H1 (cell line): ENCODE data around the gene ZNF143. TPM values are rescaled to one million over a fixed set of nuclear protein-coding genes. Genes with fewer than 3 reads are reported as not detected.

Experiments
- CTCF ChIA-PET: fragments of 300-600 bp; sonication (Branson Sonifier 250); formaldehyde crosslinking; loops from one replicate; lab custom pipeline; 2021; ENCODE audit not compliant: partially characterized antibody; lab: Charles Lee
- POLR2A ChIA-PET: fragments of 300-600 bp; sonication (Branson Sonifier 250); formaldehyde crosslinking; loops from one replicate; lab custom pipeline; 2021; ENCODE audit warnings: inconsistent platforms; ENCODE audit not compliant: partially characterized antibody; lab: Charles Lee
- DNase-seq, 2 experiments: peaks; one replicate each; pipeline versions ENCODE4 v3.0.0 to v3.0.0-alpha.2; 2010 to 2022; ENCODE audit warnings: low spot score in 2 of 2, low read depth in 1 of 2, mixed read lengths in 1 of 2
- FAIRE-seq: peaks from 2 replicates; lab custom pipeline; 2011; peaks lifted over from hg19 to GRCh38; lab: Jason Lieb, UNC
- H2AFZ ChIP-seq: 2 replicates; pipeline ENCODE4 v1.8.1; 2012; ENCODE audit warnings: low read length, inconsistent platforms
- H2AK5ac ChIP-seq: 2 replicates; pipeline ENCODE4 v1.6.1; 2013; ENCODE audit warnings: low read depth, low read length
- H2BK120ac ChIP-seq: replicated peaks from 2 replicates; pipeline ENCODE3; 2013; ENCODE audit warnings: low read depth, low read length, inconsistent platforms
- H2BK12ac ChIP-seq: 2 replicates; pipeline ENCODE4 v1.6.1; 2013; ENCODE audit warnings: low read depth, low read length
- H2BK15ac ChIP-seq: 2 replicates; pipeline ENCODE4 v1.6.1; 2013; ENCODE audit warnings: low read length
- H2BK20ac ChIP-seq: 2 replicates; pipeline ENCODE4 v1.6.1; 2013; ENCODE audit warnings: low read length
- H2BK5ac ChIP-seq: 2 replicates; pipeline ENCODE4 v1.6.1; 2013; ENCODE audit warnings: low read depth, low read length
- H3K14ac ChIP-seq: 2 replicates; pipeline ENCODE4 v1.6.1; 2013; ENCODE audit warnings: inconsistent platforms; ENCODE audit not compliant: insufficient read length
- H3K18ac ChIP-seq: 2 replicates; pipeline ENCODE4 v1.6.1; 2013; ENCODE audit warnings: low read length; ENCODE audit errors: extremely low read depth
- H3K23ac ChIP-seq: 2 replicates; pipeline ENCODE4 v1.6.1; 2013; ENCODE audit warnings: inconsistent platforms; ENCODE audit not compliant: insufficient read length
- H3K23me2 ChIP-seq: 2 replicates; pipeline ENCODE4 v1.6.1; 2013; ENCODE audit warnings: low read depth, low read length
- H3K27ac ChIP-seq: 2 replicates; pipeline ENCODE4 v1.6.1; 2011; ENCODE audit warnings: low read depth, low read length, inconsistent platforms
- H3K27me3 ChIP-seq, 4 experiments: replicated peaks in 1 of 4; 1 replicate in 1 of 4; 2 replicates in 3 of 4; pipeline versions ENCODE4 v1.6.1 to v1.8.1; 2011 to 2013; ENCODE audit warnings: low read length in 3 of 4, mild to moderate bottlenecking in 3 of 4, inconsistent platforms in 2 of 4, mixed read lengths in 2 of 4, moderate library complexity in 1 of 4; ENCODE audit not compliant: control insufficient read depth in 3 of 4, insufficient read depth in 3 of 4; ENCODE audit errors: extremely low read depth in 1 of 4
- H3K36me3 ChIP-seq, 4 experiments: 2 replicates each; pipeline versions ENCODE4 v1.6.1 to v1.8.1; 2011 to 2013; ENCODE audit warnings: mild to moderate bottlenecking in 4 of 4, low read length in 3 of 4, moderate library complexity in 2 of 4, control low read depth in 1 of 4, inconsistent platforms in 1 of 4; ENCODE audit not compliant: insufficient read depth in 4 of 4, control insufficient read depth in 2 of 4
- H3K4ac ChIP-seq: replicated peaks from 2 replicates; pipeline ENCODE3; 2013; ENCODE audit warnings: low read length, low read depth, mixed read lengths, inconsistent platforms; ENCODE audit not compliant: insufficient read length
- H3K4me1 ChIP-seq, 4 experiments: replicated peaks in 1 of 4; 1 replicate in 1 of 4; 2 replicates in 3 of 4; pipeline versions ENCODE4 v1.6.1 to v1.8.1; 2011 to 2013; ENCODE audit warnings: low read length in 3 of 4, inconsistent platforms in 2 of 4, mixed read lengths in 1 of 4; ENCODE audit not compliant: insufficient read depth in 4 of 4, control insufficient read depth in 3 of 4
- H3K4me2 ChIP-seq, 2 experiments: 2 replicates each; pipeline versions ENCODE4 v1.6.1 to v1.8.1; 2011 to 2013; ENCODE audit warnings: low read depth in 2 of 2, low read length in 2 of 2, control low read depth in 1 of 2, inconsistent platforms in 1 of 2, mild to moderate bottlenecking in 1 of 2; ENCODE audit not compliant: insufficient read depth in 1 of 2
- H3K4me3 ChIP-seq, 4 experiments: fragments of 200-600, 300-600 bp in 1 of 4; sonication (generic), shearing (Covaris generic), sonication (Bioruptor Twin) in 1 of 4; 2 replicates each; pipeline versions ENCODE4 v1.5.1 to v1.8.1; 2011 to 2016; ENCODE audit warnings: low read length in 4 of 4, low read depth in 3 of 4, control low read depth in 2 of 4, inconsistent platforms in 2 of 4, mild to moderate bottlenecking in 2 of 4, mixed read lengths in 1 of 4, moderate library complexity in 1 of 4; ENCODE audit not compliant: insufficient read depth in 2 of 4; ENCODE audit errors: extremely low read depth in 1 of 4
- H3K56ac ChIP-seq: replicated peaks from 2 replicates; pipeline ENCODE3; 2013; ENCODE audit warnings: low read depth, mild to moderate bottlenecking, mixed read lengths, low read length, inconsistent platforms; ENCODE audit not compliant: insufficient read length
- H3K79me1 ChIP-seq: 2 replicates; pipeline ENCODE4 v1.6.1; 2013; ENCODE audit warnings: low read depth, low read length, control low read depth
- H3K79me2 ChIP-seq, 2 experiments: 2 replicates each; pipeline versions ENCODE4 v1.6.1 to v1.8.1; 2012 to 2013; ENCODE audit warnings: low read length in 2 of 2, mild to moderate bottlenecking in 2 of 2, inconsistent platforms in 1 of 2; ENCODE audit not compliant: insufficient read depth in 2 of 2, control insufficient read depth in 1 of 2
- H3K9ac ChIP-seq, 4 experiments: replicated peaks in 1 of 4; 1 replicate in 1 of 4; 2 replicates in 3 of 4; pipeline versions ENCODE4 v1.6.1 to v1.8.1; 2011 to 2013; ENCODE audit warnings: low read depth in 3 of 4, low read length in 3 of 4, control low read depth in 2 of 4, mild to moderate bottlenecking in 2 of 4, moderate library complexity in 2 of 4, inconsistent platforms in 1 of 4; ENCODE audit errors: extremely low read depth in 1 of 4
- H3K9me3 ChIP-seq, 2 experiments: 2 replicates each; pipeline versions ENCODE4 v1.6.1 to v1.8.1; 2012 to 2013; ENCODE audit warnings: mild to moderate bottlenecking in 2 of 2, moderate library complexity in 2 of 2, control low read depth in 1 of 2, inconsistent platforms in 1 of 2, low read depth in 1 of 2, low read length in 1 of 2, mixed read lengths in 1 of 2; ENCODE audit not compliant: insufficient read depth in 2 of 2
- H4K20me1 ChIP-seq, 2 experiments: replicated peaks in 1 of 2; 2 replicates each; pipeline versions ENCODE3 to v1.8.1; 2011 to 2013; ENCODE audit warnings: inconsistent platforms in 2 of 2, low read length in 2 of 2, mild to moderate bottlenecking in 1 of 2; ENCODE audit not compliant: insufficient read depth in 2 of 2, control insufficient read depth in 1 of 2
- H4K5ac ChIP-seq: 2 replicates; pipeline ENCODE4 v1.6.1; 2013; ENCODE audit warnings: low read length, low read depth, mixed read lengths, inconsistent platforms; ENCODE audit not compliant: insufficient read length
- H4K8ac ChIP-seq: 2 replicates; pipeline ENCODE4 v1.8.0; 2013; ENCODE audit warnings: mild to moderate bottlenecking, moderate library complexity, low read length, inconsistent platforms; ENCODE audit not compliant: insufficient read depth; ENCODE audit errors: extremely low read depth
- H4K91ac ChIP-seq: replicated peaks from 2 replicates; pipeline ENCODE3; 2013; ENCODE audit warnings: low read length, mixed read lengths, inconsistent platforms; ENCODE audit not compliant: insufficient read length
- EZH2 ChIP-seq: fragments of 200-600 bp; sonication (generic); IDR thresholded peaks from 2 replicates; pipeline ENCODE4 v1.7.1; 2012; ENCODE audit warnings: low read depth, mild to moderate bottlenecking, moderate library complexity, low read length, inconsistent platforms; ENCODE audit not compliant: severe bottlenecking
- POLR2A ChIP-seq, 2 experiments: IDR thresholded peaks; 1 replicate in 1 of 2; 2 replicates in 1 of 2; pipeline ENCODE4 v1.6.1; 2011; ENCODE audit warnings: low read depth in 2 of 2, low read length in 2 of 2, mild to moderate bottlenecking in 2 of 2; ENCODE audit errors: control extremely low read depth in 1 of 2
- WGBS, 2 experiments: shearing (Covaris generic) in 1 of 2; methylation state at CpG; one replicate each; pipeline versions ENCODE4 v1.1.6 to v1.1.7; 2013 to 2015; ENCODE audit warnings: low lambda C conversion rate in 2 of 2, mixed read lengths in 2 of 2, inconsistent platforms in 1 of 2, low coverage in 1 of 2, missing lambda C conversion rate in 1 of 2; ENCODE audit not compliant: insufficient replicate concordance in 2 of 2, insufficient coverage in 1 of 2, insufficient read length in 1 of 2; ENCODE audit errors: extremely low coverage in 1 of 2, missing lambda C conversion rate in 1 of 2; 5-methylcytosine and 5-hydroxymethylcytosine counted together
- polyA plus RNA-seq, 7 experiments: library from polyadenylated mRNA; depleted of rRNA in 3 of 7; stranded (reverse) in 5 of 7; unstranded in 2 of 7; fragments of >200 nt in 5 of 7; fragments of 200-250 nt in 2 of 7; gene quantifications; 1 replicate in 5 of 7; 2 replicates in 1 of 7; 4 replicates in 1 of 7; pipeline versions ENCODE4 v1.2.1 to v1.2.3, GENCODE V29; 2011 to 2013; ENCODE audit warnings: missing spikeins in 2 of 7, mixed read lengths in 2 of 7
- small RNA-seq: library from polyadenylated mRNA; stranded (forward); fragments of <200 nt; extraction: miRNeasy Mini kit (QIAGEN cat#:217004); gene quantifications from one replicate; pipeline ENCODE3, GENCODE V24; 2013; ENCODE audit not compliant: insufficient read depth
- total RNA-seq: library from RNA; stranded (reverse); fragmentation: NEBNext Ultra II Directional; extraction: Animal tissue kit (Norgen Biotek cat#: 25700); gene quantifications from 2 replicates; pipeline ENCODE4 v1.2.1, GENCODE V29; 2021

ZNF143 gene
- total and polyA plus RNA-seq, 2 of the 8 experiments (the other 6 are each of a cell fraction or from before 2014, with no cell fraction given) = 43.0 to 69.2 TPM

DNA sequence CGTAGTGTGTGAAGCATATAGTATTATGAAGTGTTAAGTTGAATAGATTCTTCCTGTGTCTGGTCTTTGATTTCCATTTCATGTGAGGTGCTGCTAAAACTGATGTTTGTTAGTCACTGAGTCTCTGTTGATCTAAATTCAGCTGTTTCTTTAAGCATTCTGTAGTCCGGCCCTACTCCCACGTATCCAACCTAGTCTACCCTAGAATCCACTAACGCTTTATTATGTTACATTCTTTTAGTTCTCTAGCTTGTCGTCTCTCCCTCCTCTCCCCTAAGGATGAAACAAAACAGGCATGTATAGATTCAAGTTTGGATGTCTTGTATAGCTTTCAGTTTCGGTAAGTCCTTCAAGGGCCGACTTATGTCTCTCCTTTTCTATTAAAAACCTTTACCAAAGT, 116.7 kb downstream of the ZNF143 start:
- peak overlapping the region; percentile 36 to 61; a peak in 2 of 4 replicates for H3K4me2 ChIP-seq
- no peak overlapping the region for H3K14ac ChIP-seq
- no peak overlapping the region for H3K56ac ChIP-seq
- H4K5ac ChIP-seq = no peak overlapping the region
- no peak overlapping the region for H2BK15ac ChIP-seq
- H3K18ac ChIP-seq = no peak overlapping the region
- no peak overlapping the region for H4K91ac ChIP-seq
- H2BK20ac ChIP-seq = no peak overlapping the region
- H3K23me2 ChIP-seq = peaks cover 5% of the 10 kb centered on the region
- H2BK5ac ChIP-seq = no peak overlapping the region
- 90% methylated on average over 7 of the region's 7 CpGs; no CpG with 5 or more reads in 1 of the 2 experiments for WGBS, 2 experiments
- H3K79me2 ChIP-seq = peaks cover 28 to 77% of the 10 kb centered on the region in 2 experiments
- H3K27ac ChIP-seq = no peak overlapping the region
- peaks cover 16 to 70% (median 51%) of the 10 kb centered on the region in 4 experiments for H3K36me3 ChIP-seq
- 0 out of 2 replicates have a peak, but pooled peaks cover 2% of the 10 kb centered on the region for H3K79me1 ChIP-seq
- H4K8ac ChIP-seq = no peak overlapping the region
- peak overlapping the region in 2 of 4 experiments; percentile 8 to 82; a peak in 3 of 8 replicates for H3K4me3 ChIP-seq
- H3K27me3 ChIP-seq = no peaks in the 10 kb centered on the region
- no peaks in the 10 kb centered on the region for H3K9me3 ChIP-seq
- ChIA-PET POLR2A (interaction anchor here (0.7 to 3.6 kb wide), 7 partner anchors 12 to 145 kb away, joined by 3 to 48 read pairs (median 4); partner anchors contain the start of gene ZNF143), CTCF (interaction anchor here (1.1 to 3.4 kb wide), 6 partner anchors 9 to 71 kb away, joined by 4 to 18 read pairs (median 6); no protein-coding TSS in a partner anchor)
- H2BK12ac ChIP-seq = no peak overlapping the region
- no peak overlapping the region for H3K23ac ChIP-seq
- H2BK120ac ChIP-seq = no peak overlapping the region
- DNase-seq (peak in 1 of 2 experiments; percentile 20), FAIRE-seq (no peak)
- H3K4me1 ChIP-seq = peaks cover 0 to 5% (median 1%) of the 10 kb centered on the region in 4 experiments; a peak in 3 of 7 replicates
- H3K4ac ChIP-seq = no peak overlapping the region
- H3K9ac ChIP-seq = no peak overlapping the region; a peak in 1 of 7 replicates
- peak in 1 of 2 experiments; percentile 37; a peak in 1 of 3 replicates for TF ChIP-seq POLR2A (IDR thresholded peaks at IDR 0.05; ENCODE audit: control extremely low read depth in 1 of 2, low read depth in 2 of 2, low read length in 2 of 2)
- TF ChIP-seq EZH2 = no peak
- no peak overlapping the region for H2AK5ac ChIP-seq
- H4K20me1 ChIP-seq = peaks cover 12 to 13% of the 10 kb centered on the region in 2 experiments
- H2AFZ ChIP-seq = no peak overlapping the region

Small RNA genes lying within 50 kb of the gene (small RNA-seq; reads per million reads assigned to genes)
- gene RF01210 (not detected), gene SNORA23 (10.1 reads per million, percentile 82 among the genes with 10 or more reads in this experiment)

Other genes starting within 250 kb of the ZNF143 start
- gene DENND5A, start 195.7 kb upstream of the ZNF143 start, total RNA-seq = 65.7 and 69.2 TPM in 2 replicates
- gene DENND5A, start 195.7 kb upstream of the ZNF143 start, polyA plus RNA-seq (2011; rRNA removed) = 139 and 141 TPM in 2 replicates
- gene TMEM41B, start 146.4 kb upstream of the ZNF143 start, total RNA-seq = 43.9 and 50.1 TPM in 2 replicates
- 16.5 and 24.3 TPM in 2 replicates for gene TMEM41B, start 146.4 kb upstream of the ZNF143 start, polyA plus RNA-seq (2011; rRNA removed)
- gene IPO7, start 76.4 kb upstream of the ZNF143 start, total RNA-seq = 244 and 259 TPM in 2 replicates
- gene IPO7, start 76.4 kb upstream of the ZNF143 start, polyA plus RNA-seq (2011; rRNA removed) = 38.7 and 45.9 TPM in 2 replicates
- 115 and 120 TPM in 2 replicates for gene WEE1, start 112.7 kb downstream of the ZNF143 start, total RNA-seq
- 22.6 and 40.8 TPM in 2 replicates for gene WEE1, start 112.7 kb downstream of the ZNF143 start, polyA plus RNA-seq (2011; rRNA removed)
- gene SWAP70, start 203.1 kb downstream of the ZNF143 start, total RNA-seq = 37.5 TPM in 2 replicates
- 9.8 and 14.8 TPM in 2 replicates for gene SWAP70, start 203.1 kb downstream of the ZNF143 start, polyA plus RNA-seq (2011; rRNA removed)